Panc1 (cell line): Measurements from ENCODE around the gene SIL1. TPM values are rescaled to one million over a fixed set of nuclear protein-coding genes. Genes with fewer than 3 reads are reported as not detected.
"Not testable (repeated sequence)": the region's sequence is repeated elsewhere in the genome, so short reads cannot be mapped to it uniquely, and the experiment has no call there.

Source experiments
- ATAC-seq: fragments of 200-7000 bp; cut with Tn5 transposase; 2 replicates; pipeline ENCODE4 v1.9.1; 2020; ENCODE audit warnings: mild to moderate bottlenecking, moderate library complexity
- BruUV-seq: library from RNA; stranded (reverse); fragments of 400-500 nt; replicated peaks from 2 replicates; lab custom pipeline; 2021; lab: Mats Ljungman, UMichigan
- CTCF ChIA-PET: fragments of 300-600 bp; sonication (Branson Sonifier 250); formaldehyde crosslinking; loops from one replicate; lab custom pipeline; 2022; ENCODE audit warnings: antibody characterized with exemption; lab: Charles Lee
- POLR2A ChIA-PET: fragments of 300-600 bp; sonication (Branson Sonifier 250); formaldehyde crosslinking; loops from one replicate; lab custom pipeline; 2022; ENCODE audit warnings: antibody characterized with exemption; lab: Charles Lee
- DNase-seq: peaks from one replicate; pipeline ENCODE4 v3.0.0-alpha.2; 2010; ENCODE audit warnings: low read depth, low spot score
- H3K27ac ChIP-seq: 2 replicates; pipeline ENCODE4 v1.5.1; 2011; ENCODE audit warnings: mild to moderate bottlenecking, low read length, inconsistent platforms
- H3K27me3 ChIP-seq: fragments of 200-500 bp; sonication (Bioruptor generic); 2 replicates; pipeline ENCODE4 v1.6.0; 2014; ENCODE audit warnings: low read length, inconsistent platforms; ENCODE audit not compliant: control insufficient read depth, insufficient read depth
- H3K36me3 ChIP-seq: fragments of 200-500 bp; sonication (Bioruptor generic); 2 replicates; pipeline ENCODE4 v1.5.1; 2014; ENCODE audit warnings: inconsistent platforms, mild to moderate bottlenecking, low read length, moderate library complexity; ENCODE audit not compliant: control insufficient read depth, insufficient read depth
- H3K4me1 ChIP-seq: 2 replicates; pipeline ENCODE4 v1.5.1; 2011; ENCODE audit warnings: inconsistent platforms, mild to moderate bottlenecking, low read length, moderate library complexity; ENCODE audit not compliant: control insufficient read depth, insufficient read depth
- H3K4me3 ChIP-seq, 2 experiments: 2 replicates each; pipeline ENCODE4 v1.5.1; 2011 to 2012; ENCODE audit warnings: low read depth in 2 of 2, low read length in 2 of 2, mild to moderate bottlenecking in 2 of 2, inconsistent platforms in 1 of 2, moderate library complexity in 1 of 2
- H3K9me3 ChIP-seq: fragments of 200-500 bp; sonication (Bioruptor generic); 2 replicates; pipeline ENCODE4 v1.5.1; 2014; ENCODE audit warnings: low read depth, mild to moderate bottlenecking, inconsistent platforms, low read length, moderate library complexity; ENCODE audit not compliant: control insufficient read depth, insufficient read depth
- POLR2AphosphoS5 ChIP-seq: IDR thresholded peaks from 2 replicates; pipeline ENCODE4 v1.6.1; 2012; ENCODE audit warnings: mild to moderate bottlenecking, low read depth, low read length, moderate library complexity
- SIN3A ChIP-seq: IDR thresholded peaks from 2 replicates; pipeline ENCODE4 v1.6.1; 2012; ENCODE audit warnings: low read depth, mild to moderate bottlenecking, low read length, moderate library complexity, borderline replicate concordance; ENCODE audit not compliant: insufficient read depth
- TCF7L2 ChIP-seq: IDR thresholded peaks from 2 replicates; pipeline ENCODE4 v1.6.1; 2011; ENCODE audit warnings: mild to moderate bottlenecking, low read depth, low read length, inconsistent platforms
- in situ Hi-C: cut with HindIII; loops from 2 replicates; pipeline ENCODE4 v1.10.0; 2016; ENCODE audit warnings: low sequenced_read_pairs, low pct_unique_long_range_greater_than_20kb
- intact Hi-C: fragments of 100-400 bp; cut with micrococcal nuclease; formaldehyde crosslinking; loops from one replicate; pipeline ENCODE4 v1.10.0; 2022; ENCODE audit not compliant: unreplicated experiment
- total RNA-seq: library from RNA; stranded (reverse); gene quantifications from one replicate; pipeline ENCODE4 v1.2.1, GENCODE V29; 2021; ENCODE audit not compliant: unreplicated experiment
- TF ChIP-seq, protein P1 (sequence below): fragments of 450-650 bp; IDR thresholded peaks from 2 replicates; pipeline ENCODE4 v1.5.1; 2017; ENCODE audit warnings: mild to moderate bottlenecking
- TF ChIP-seq, protein P2 (sequence below), 2 experiments: IDR thresholded peaks; 2 replicates each; pipeline ENCODE4 v1.6.1; 2011 to 2012; ENCODE audit warnings: low read depth in 2 of 2, control low read depth in 1 of 2, low read length in 1 of 2, mild to moderate bottlenecking in 1 of 2, moderate library complexity in 1 of 2; ENCODE audit not compliant: insufficient read depth in 1 of 2

The SIL1 gene
- total RNA-seq, 1 experiment from 2014 or later, result 35.4 TPM

DNA sequence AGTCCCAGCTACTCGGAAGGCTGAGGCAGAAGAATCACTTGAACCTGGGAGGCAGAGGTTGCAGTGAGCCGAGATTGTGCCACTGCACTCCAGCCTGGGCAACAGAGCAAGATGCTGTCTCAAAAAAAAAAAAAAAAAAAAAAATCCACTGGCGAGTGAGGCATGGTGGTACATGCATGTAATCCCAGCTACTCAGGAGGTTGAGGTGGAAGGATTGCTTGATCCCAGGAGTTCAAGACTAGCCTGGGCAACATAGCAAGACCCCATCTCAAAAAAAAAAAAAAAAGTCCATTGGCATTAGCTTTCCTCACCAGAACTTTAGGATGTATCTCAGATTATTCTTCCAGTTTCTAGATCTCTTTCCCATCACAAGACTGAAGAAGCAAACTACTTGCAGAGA is 6.2 kb downstream of the SIL1 start:
- BruUV-seq, in situ Hi-C loops, intact Hi-C loops, H3K36me3 ChIP-seq, DNase-seq, H3K27ac ChIP-seq, H3K4me3 ChIP-seq, CTCF ChIA-PET, H3K27me3 ChIP-seq, H3K4me1 ChIP-seq, ATAC-seq, H3K9me3 ChIP-seq: not testable (repeated sequence)
- POLR2A ChIA-PET, result interaction anchor here (0.7 kb wide), 1 partner anchor 318 kb away, joined by 4 read pairs; no protein-coding TSS in a partner anchor

DNA sequence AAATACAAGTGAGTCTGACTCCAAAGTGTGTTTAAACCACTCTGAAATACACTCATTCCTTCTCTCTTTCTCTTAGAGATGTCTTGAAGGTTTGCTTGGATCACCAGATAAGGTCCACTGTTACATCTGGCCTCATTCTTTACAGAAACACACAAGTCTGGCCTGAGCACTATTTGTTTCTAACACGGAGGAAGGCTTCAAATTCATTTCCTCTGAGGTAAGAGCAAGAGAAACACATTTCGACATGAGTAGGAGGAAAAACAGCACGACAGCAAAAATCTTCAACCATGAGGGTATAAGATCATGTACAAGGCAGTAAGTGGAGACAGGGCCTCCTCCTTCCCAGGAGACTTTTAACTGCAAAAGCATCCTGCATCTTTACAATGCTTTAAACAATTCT is 8.0 kb downstream of the SIL1 start:
- ATAC-seq (no peak), DNase-seq (no peak)
- intact Hi-C loops, result no loop called here
- Histone ChIP-seq H3K4me3 (no peak overlapping the region), H3K4me1 (no peaks in the 10 kb centered on the region), H3K27ac (no peak overlapping the region), H3K36me3 (no peaks in the 10 kb centered on the region), H3K27me3 (no peaks in the 10 kb centered on the region), H3K9me3 (no peaks in the 10 kb centered on the region)
- ChIA-PET CTCF (no interaction called here), POLR2A (no interaction called here)
- TF ChIP-seq, protein P1, sequence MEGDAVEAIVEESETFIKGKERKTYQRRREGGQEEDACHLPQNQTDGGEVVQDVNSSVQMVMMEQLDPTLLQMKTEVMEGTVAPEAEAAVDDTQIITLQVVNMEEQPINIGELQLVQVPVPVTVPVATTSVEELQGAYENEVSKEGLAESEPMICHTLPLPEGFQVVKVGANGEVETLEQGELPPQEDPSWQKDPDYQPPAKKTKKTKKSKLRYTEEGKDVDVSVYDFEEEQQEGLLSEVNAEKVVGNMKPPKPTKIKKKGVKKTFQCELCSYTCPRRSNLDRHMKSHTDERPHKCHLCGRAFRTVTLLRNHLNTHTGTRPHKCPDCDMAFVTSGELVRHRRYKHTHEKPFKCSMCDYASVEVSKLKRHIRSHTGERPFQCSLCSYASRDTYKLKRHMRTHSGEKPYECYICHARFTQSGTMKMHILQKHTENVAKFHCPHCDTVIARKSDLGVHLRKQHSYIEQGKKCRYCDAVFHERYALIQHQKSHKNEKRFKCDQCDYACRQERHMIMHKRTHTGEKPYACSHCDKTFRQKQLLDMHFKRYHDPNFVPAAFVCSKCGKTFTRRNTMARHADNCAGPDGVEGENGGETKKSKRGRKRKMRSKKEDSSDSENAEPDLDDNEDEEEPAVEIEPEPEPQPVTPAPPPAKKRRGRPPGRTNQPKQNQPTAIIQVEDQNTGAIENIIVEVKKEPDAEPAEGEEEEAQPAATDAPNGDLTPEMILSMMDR, result no peak
- TF ChIP-seq SIN3A, result no peak
- TF ChIP-seq POLR2AphosphoS5, result no peak
- TF ChIP-seq TCF7L2, result no peak
- TF ChIP-seq, protein P2, sequence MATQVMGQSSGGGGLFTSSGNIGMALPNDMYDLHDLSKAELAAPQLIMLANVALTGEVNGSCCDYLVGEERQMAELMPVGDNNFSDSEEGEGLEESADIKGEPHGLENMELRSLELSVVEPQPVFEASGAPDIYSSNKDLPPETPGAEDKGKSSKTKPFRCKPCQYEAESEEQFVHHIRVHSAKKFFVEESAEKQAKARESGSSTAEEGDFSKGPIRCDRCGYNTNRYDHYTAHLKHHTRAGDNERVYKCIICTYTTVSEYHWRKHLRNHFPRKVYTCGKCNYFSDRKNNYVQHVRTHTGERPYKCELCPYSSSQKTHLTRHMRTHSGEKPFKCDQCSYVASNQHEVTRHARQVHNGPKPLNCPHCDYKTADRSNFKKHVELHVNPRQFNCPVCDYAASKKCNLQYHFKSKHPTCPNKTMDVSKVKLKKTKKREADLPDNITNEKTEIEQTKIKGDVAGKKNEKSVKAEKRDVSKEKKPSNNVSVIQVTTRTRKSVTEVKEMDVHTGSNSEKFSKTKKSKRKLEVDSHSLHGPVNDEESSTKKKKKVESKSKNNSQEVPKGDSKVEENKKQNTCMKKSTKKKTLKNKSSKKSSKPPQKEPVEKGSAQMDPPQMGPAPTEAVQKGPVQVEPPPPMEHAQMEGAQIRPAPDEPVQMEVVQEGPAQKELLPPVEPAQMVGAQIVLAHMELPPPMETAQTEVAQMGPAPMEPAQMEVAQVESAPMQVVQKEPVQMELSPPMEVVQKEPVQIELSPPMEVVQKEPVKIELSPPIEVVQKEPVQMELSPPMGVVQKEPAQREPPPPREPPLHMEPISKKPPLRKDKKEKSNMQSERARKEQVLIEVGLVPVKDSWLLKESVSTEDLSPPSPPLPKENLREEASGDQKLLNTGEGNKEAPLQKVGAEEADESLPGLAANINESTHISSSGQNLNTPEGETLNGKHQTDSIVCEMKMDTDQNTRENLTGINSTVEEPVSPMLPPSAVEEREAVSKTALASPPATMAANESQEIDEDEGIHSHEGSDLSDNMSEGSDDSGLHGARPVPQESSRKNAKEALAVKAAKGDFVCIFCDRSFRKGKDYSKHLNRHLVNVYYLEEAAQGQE (IDR thresholded peaks at IDR 0.05; ENCODE audit: insufficient read depth in 1 of 2, low read depth in 2 of 2, low read length in 1 of 2), result no peak
- BruUV-seq, result no TSS peak
- in situ Hi-C loops, result no loop called here

DNA sequence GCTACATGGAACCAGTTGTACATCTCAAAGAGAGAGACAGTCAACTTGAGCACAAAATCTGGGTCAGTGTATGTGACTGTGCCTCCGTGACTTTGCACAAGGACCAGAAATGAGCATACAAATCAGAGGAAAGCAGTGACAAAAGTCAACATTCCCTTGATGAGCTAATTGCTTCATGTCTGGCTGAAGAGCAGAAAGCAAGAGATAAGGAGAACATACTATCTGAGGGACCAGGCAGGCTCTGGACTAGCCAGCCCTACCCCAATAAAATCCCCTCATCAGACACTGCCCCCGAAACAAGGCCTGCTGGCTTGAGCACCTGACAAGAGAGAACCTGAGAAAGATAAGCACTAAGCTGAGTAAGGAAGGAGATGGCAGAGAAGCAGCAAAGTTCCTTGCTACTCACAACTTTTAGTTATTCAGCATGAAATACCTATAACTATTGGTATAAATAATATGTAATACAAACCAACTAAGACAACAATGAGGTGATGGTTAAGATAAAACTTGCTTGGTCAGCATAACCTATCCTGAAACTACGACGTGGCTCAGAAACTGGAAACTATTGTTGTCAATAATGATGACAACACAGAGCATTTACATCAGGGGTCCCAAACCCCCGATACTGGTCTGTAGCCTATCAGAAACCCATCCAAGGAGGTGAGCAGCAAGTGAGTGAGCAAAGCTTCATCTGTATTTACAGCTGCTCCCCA is 9.5 kb downstream of the SIL1 start:
- H3K27ac ChIP-seq, result no peak overlapping the region
- intact Hi-C loops, result no loop called here
- no peak overlapping the region for H3K4me3 ChIP-seq
- TF ChIP-seq TCF7L2 (no peak), POLR2AphosphoS5 (no peak), SIN3A (no peak)
- TF ChIP-seq, protein P2 (IDR thresholded peaks at IDR 0.05; ENCODE audit: insufficient read depth in 1 of 2, low read depth in 2 of 2, low read length in 1 of 2), result no peak
- TF ChIP-seq, protein P1, result no peak
- CTCF ChIA-PET, result no interaction called here
- POLR2A ChIA-PET, result no interaction called here
- no peaks in the 10 kb centered on the region for H3K27me3 ChIP-seq
- H3K4me1 ChIP-seq, result no peaks in the 10 kb centered on the region
- H3K36me3 ChIP-seq, result no peaks in the 10 kb centered on the region
- ATAC-seq (no peak), DNase-seq (no peak)
- in situ Hi-C loops, result no loop called here
- H3K9me3 ChIP-seq, result no peaks in the 10 kb centered on the region
- no TSS peak for BruUV-seq
